ENCODE measurements around the gene ETV5. TPM values are rescaled to one million over a fixed set of nuclear protein-coding genes. Genes with fewer than 3 reads are reported as not detected.

ETV5 gene
- total RNA-seq, 1 donor, result 42.3 TPM

DNA sequence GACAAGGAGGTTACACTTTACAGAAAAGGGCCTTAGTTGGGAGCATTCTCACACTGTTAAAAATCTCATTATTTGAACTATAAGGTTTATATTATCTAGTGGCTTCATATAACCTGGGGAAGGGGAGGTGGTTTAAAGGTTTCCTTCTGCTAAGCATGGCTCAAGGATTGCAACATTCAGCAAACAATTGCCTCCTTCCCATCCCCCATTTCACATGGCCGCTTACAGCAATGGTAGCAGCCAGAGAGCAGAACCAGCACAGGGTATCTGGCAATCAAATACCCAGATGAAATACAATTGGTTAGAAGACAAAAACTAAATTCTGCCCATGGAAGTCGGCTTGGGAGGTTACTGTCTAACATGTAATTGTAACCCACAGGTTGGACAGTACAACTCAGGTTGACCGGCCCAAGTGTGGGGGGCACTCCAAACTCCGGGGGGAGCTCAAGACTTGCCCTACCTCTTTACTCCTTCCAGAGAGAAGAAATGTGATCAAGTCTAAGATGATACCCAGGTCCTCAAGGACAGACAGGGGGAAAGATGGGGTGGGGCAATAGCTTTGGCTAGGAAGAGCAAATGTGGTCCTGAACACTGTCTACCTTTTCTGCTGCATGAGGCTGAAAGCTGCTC lies 15.5 kb downstream of the ETV5 start:
- Histone ChIP-seq H2AFZ (ENCODE audit: low read length) (no peak overlapping the region), H3K4me3 (ENCODE audit: insufficient read depth, low read length) (no peak overlapping the region), H3K4me2 (ENCODE audit: insufficient read depth, low read length) (no peak overlapping the region), H3K27ac (ENCODE audit: low read depth, low read length) (no peak overlapping the region), H3K36me3 (ENCODE audit: insufficient read depth, low read length) (peaks cover 28% of the 10 kb centered on the region), H3K9me3 (ENCODE audit: low read depth, low read length) (no peaks in the 10 kb centered on the region), H3K79me2 (ENCODE audit: insufficient read depth, low read length) (peaks cover 12% of the 10 kb centered on the region), H3K4me1 (ENCODE audit: insufficient read depth, low read length) (peaks cover 10% of the 10 kb centered on the region), H3K27me3 (ENCODE audit: insufficient read depth, low read length) (no peaks in the 10 kb centered on the region), H4K20me1 (ENCODE audit: insufficient read depth, low read length) (peaks cover 4% of the 10 kb centered on the region)
- TF ChIP-seq, protein P1, sequence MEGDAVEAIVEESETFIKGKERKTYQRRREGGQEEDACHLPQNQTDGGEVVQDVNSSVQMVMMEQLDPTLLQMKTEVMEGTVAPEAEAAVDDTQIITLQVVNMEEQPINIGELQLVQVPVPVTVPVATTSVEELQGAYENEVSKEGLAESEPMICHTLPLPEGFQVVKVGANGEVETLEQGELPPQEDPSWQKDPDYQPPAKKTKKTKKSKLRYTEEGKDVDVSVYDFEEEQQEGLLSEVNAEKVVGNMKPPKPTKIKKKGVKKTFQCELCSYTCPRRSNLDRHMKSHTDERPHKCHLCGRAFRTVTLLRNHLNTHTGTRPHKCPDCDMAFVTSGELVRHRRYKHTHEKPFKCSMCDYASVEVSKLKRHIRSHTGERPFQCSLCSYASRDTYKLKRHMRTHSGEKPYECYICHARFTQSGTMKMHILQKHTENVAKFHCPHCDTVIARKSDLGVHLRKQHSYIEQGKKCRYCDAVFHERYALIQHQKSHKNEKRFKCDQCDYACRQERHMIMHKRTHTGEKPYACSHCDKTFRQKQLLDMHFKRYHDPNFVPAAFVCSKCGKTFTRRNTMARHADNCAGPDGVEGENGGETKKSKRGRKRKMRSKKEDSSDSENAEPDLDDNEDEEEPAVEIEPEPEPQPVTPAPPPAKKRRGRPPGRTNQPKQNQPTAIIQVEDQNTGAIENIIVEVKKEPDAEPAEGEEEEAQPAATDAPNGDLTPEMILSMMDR (IDR thresholded peaks at IDR 0.05; ENCODE audit: extremely low read depth, low read depth, low read length), result no peak
- no peak for DNase-seq (ENCODE audit: insufficient read length, low spot score, missing footprints)

DNA sequence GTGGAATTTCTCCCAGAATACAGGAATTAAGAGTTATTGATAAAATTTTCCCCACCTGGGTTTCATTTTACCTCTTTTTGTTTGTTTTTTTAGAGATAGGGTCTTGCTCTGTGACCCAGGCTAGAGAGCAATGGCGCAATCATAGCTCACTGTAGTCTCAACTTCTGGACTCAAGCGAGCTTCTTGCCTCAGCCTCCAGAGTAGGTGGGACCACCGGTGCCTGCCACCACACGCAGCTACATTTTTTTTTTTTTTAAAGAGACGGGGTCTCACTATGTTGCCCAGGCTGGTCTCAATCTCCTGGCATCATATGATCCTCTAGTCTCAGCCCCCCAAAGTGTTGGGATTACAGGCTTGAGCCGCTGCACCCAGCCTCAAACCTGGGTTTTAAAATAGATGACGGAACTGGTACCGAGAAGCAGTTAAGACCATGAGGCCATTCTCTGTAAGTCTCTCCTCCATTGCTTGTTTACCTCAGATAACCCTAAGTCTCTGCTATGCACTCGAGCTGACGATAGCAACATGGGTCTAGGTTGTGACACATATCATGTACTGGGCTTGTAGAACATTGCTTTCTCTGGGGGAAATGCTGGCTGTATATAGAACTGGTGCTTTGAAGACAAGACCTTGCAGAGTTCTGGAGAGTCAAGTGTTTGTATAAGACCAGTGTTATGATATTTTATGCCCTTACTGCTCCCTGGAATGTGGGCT lies 16.4 kb downstream of the ETV5 start:
- Histone ChIP-seq H3K27me3 (ENCODE audit: insufficient read depth, low read length) (no peaks in the 10 kb centered on the region), H3K36me3 (ENCODE audit: insufficient read depth, low read length) (peaks cover 31% of the 10 kb centered on the region), H3K79me2 (ENCODE audit: insufficient read depth, low read length) (peaks cover 13% of the 10 kb centered on the region), H4K20me1 (ENCODE audit: insufficient read depth, low read length) (peaks cover 3% of the 10 kb centered on the region), H2AFZ (ENCODE audit: low read length) (no peak overlapping the region), H3K27ac (ENCODE audit: low read depth, low read length) (no peak overlapping the region), H3K4me1 (ENCODE audit: insufficient read depth, low read length) (peaks cover 1% of the 10 kb centered on the region), H3K4me2 (ENCODE audit: insufficient read depth, low read length) (no peak overlapping the region), H3K9me3 (ENCODE audit: low read depth, low read length) (no peaks in the 10 kb centered on the region), H3K4me3 (ENCODE audit: insufficient read depth, low read length) (no peak overlapping the region)
- TF ChIP-seq, protein P1 (IDR thresholded peaks at IDR 0.05; ENCODE audit: extremely low read depth, low read depth, low read length), result no peak
- DNase-seq (ENCODE audit: insufficient read length, low spot score, missing footprints), result no peak

DNA sequence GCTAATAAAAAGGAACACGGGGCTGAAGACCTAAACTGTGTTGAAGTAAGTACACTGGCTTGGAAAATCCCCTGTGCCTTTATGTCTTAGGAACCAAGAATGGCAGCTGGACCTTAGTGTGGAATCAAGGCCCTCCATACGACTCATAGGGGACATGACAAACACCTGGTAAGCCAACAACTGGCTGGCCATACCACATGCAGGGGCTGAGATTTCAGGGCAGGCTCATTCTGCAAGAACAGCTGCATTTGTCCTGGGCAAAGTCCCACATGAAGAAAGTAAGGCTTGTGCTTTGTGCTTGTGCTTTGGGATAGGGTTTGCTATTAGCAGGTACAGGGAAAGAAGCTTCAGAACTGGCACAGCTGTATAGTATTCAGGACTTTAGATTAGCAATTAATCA lies 18.0 kb downstream of the ETV5 start:
- Histone ChIP-seq H3K27me3 (ENCODE audit: insufficient read depth, low read length) (no peaks in the 10 kb centered on the region), H3K9me3 (ENCODE audit: low read depth, low read length) (no peaks in the 10 kb centered on the region), H3K4me2 (ENCODE audit: insufficient read depth, low read length) (no peak overlapping the region), H4K20me1 (ENCODE audit: insufficient read depth, low read length) (peaks cover 2% of the 10 kb centered on the region), H3K4me1 (ENCODE audit: insufficient read depth, low read length) (no peaks in the 10 kb centered on the region), H3K36me3 (ENCODE audit: insufficient read depth, low read length) (peaks cover 31% of the 10 kb centered on the region), H3K4me3 (ENCODE audit: insufficient read depth, low read length) (no peak overlapping the region), H2AFZ (ENCODE audit: low read length) (no peak overlapping the region), H3K79me2 (ENCODE audit: insufficient read depth, low read length) (peaks cover 13% of the 10 kb centered on the region), H3K27ac (ENCODE audit: low read depth, low read length) (no peak overlapping the region)
- DNase-seq (ENCODE audit: insufficient read length, low spot score, missing footprints), result no peak
- TF ChIP-seq, protein P1 (IDR thresholded peaks at IDR 0.05; ENCODE audit: extremely low read depth, low read depth, low read length), result no peak

DNA sequence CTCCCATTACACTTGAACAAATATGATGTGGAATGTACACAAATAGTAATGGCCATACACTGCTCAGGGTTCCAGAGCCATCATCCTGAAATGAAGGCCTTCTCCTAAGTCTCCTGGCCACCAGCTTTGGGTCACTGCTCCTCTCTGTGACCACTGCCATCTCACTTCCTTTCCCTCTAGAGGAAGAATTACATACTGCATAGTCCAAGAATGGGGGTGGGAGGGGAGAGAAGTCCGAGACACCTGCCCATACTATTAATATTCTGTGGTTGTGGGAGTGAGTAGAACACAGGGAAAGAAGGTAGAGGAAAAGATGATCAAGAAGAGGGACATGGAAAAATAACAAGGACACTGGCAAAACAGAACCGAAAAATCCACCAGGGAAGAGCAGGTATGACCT lies 20.6 kb downstream of the ETV5 start:
- TF ChIP-seq, protein P1 (IDR thresholded peaks at IDR 0.05; ENCODE audit: extremely low read depth, low read depth, low read length), result no peak
- Histone ChIP-seq H4K20me1 (ENCODE audit: insufficient read depth, low read length) (peaks cover 3% of the 10 kb centered on the region), H3K9me3 (ENCODE audit: low read depth, low read length) (no peaks in the 10 kb centered on the region), H3K36me3 (ENCODE audit: insufficient read depth, low read length) (peaks cover 20% of the 10 kb centered on the region), H2AFZ (ENCODE audit: low read length) (no peak overlapping the region), H3K27ac (ENCODE audit: low read depth, low read length) (no peak overlapping the region), H3K4me3 (ENCODE audit: insufficient read depth, low read length) (no peak overlapping the region), H3K27me3 (ENCODE audit: insufficient read depth, low read length) (no peaks in the 10 kb centered on the region), H3K4me2 (ENCODE audit: insufficient read depth, low read length) (no peak overlapping the region), H3K4me1 (ENCODE audit: insufficient read depth, low read length) (no peaks in the 10 kb centered on the region), H3K79me2 (ENCODE audit: insufficient read depth, low read length) (peaks cover 19% of the 10 kb centered on the region)
- DNase-seq (ENCODE audit: insufficient read length, low spot score, missing footprints), result no peak

All from osteoblast (primary cell).